ENCODE results near the gene P2RX5. TPM values are rescaled to one million over a fixed set of nuclear protein-coding genes. Genes with fewer than 3 reads are reported as not detected.
A peak's percentile ranks its signal among the peaks of the same experiment; 100 is the strongest.

P2RX5 gene
- total RNA-seq, 4 donors from 2014 or later, result 0.38 to 1.1 (median 0.97) TPM; not detected in 1

- Histone ChIP-seq H3K27ac (peak overlapping the region in 3 of 4 donors; percentile 34 to 85 (median 55)), H3K36me3 (peaks cover 0 to 33% (median 10%) of the 10 kb centered on the region in 3 donors), H3K4me3 (no peak overlapping the region), H3K27me3 (no peaks in the 10 kb centered on the region), H3K9me3 (no peaks in the 10 kb centered on the region), H3K4me1 (peaks cover 23 to 53% (median 27%) of the 10 kb centered on the region in 3 donors)
- 78 to 82% methylated on average over 9 to 20 of the region's 42 CpGs for WGBS, 2 donors
- DNase-seq, result no peak
- intact Hi-C loops (cut with DNase I), result no loop called here
- TF ChIP-seq CTCF (IDR thresholded peaks at IDR 0.05), result no peak
- no peak for TF ChIP-seq POLR2A (IDR thresholded peaks at IDR 0.05)
Observed at GRCh38 chr17:3657874-3658783, 37.8 kb downstream of the P2RX5 start.

GRCh38 chr17:3657588-3657869 lies 38.4 kb downstream of the P2RX5 start:
- peaks cover 23 to 53% (median 27%) of the 10 kb centered on the region in 3 donors for H3K4me1 ChIP-seq
- H3K9me3 ChIP-seq, result no peaks in the 10 kb centered on the region
- 35 to 80% methylated on average over 2 to 7 of the region's 7 CpGs for WGBS, 2 donors
- H3K27ac ChIP-seq, result no peak overlapping the region
- H3K4me3 ChIP-seq, result no peak overlapping the region
- peaks cover 0 to 27% (median 8%) of the 10 kb centered on the region in 3 donors for H3K36me3 ChIP-seq
- H3K27me3 ChIP-seq, result no peaks in the 10 kb centered on the region
- TF ChIP-seq CTCF (IDR thresholded peaks at IDR 0.05) (no peak), POLR2A (IDR thresholded peaks at IDR 0.05) (no peak)
- DNase-seq, result no peak
- intact Hi-C loops (cut with DNase I), result no loop called here

GRCh38 chr17:3656755-3657587 lies 39.0 kb downstream of the P2RX5 start:
- TF ChIP-seq CTCF (IDR thresholded peaks at IDR 0.05) (no peak), POLR2A (IDR thresholded peaks at IDR 0.05) (no peak)
- Histone ChIP-seq H3K9me3 (no peaks in the 10 kb centered on the region), H3K4me1 (peaks cover 23 to 53% (median 27%) of the 10 kb centered on the region in 3 donors), H3K27me3 (no peaks in the 10 kb centered on the region), H3K36me3 (peaks cover 0 to 21% (median 8%) of the 10 kb centered on the region in 3 donors), H3K4me3 (no peak overlapping the region), H3K27ac (no peak overlapping the region)
- no peak for DNase-seq
- intact Hi-C loops (cut with DNase I), result no loop called here
- WGBS, 2 donors, result 74 to 84% methylated on average over 6 to 8 of the region's 16 CpGs

GRCh38 chr17:3656353-3656752 lies 39.6 kb downstream of the P2RX5 start:
- no peaks in the 10 kb centered on the region for H3K27me3 ChIP-seq
- no peak overlapping the region for H3K4me3 ChIP-seq
- H3K27ac ChIP-seq, result no peak overlapping the region
- H3K4me1 ChIP-seq, result peaks cover 23 to 50% (median 27%) of the 10 kb centered on the region in 3 donors
- no peak for TF ChIP-seq POLR2A (IDR thresholded peaks at IDR 0.05)
- TF ChIP-seq CTCF (IDR thresholded peaks at IDR 0.05), result no peak
- H3K36me3 ChIP-seq, result peaks cover 0 to 15% (median 5%) of the 10 kb centered on the region in 3 donors
- no peaks in the 10 kb centered on the region for H3K9me3 ChIP-seq
- DNase-seq, result no peak
- intact Hi-C loops (cut with DNase I), result no loop called here
- WGBS, 2 donors, result 100% methylated on average over 1 of the region's 16 CpGs; no CpG with 5 or more reads in 1 of the 2 donors

GRCh38 chr17:3655766-3656165 lies 40.2 kb downstream of the P2RX5 start:
- DNase-seq, result no peak
- TF ChIP-seq CTCF (IDR thresholded peaks at IDR 0.05) (no peak), POLR2A (IDR thresholded peaks at IDR 0.05) (no peak)
- WGBS, 2 donors, result 64 to 85% methylated on average over 6 of the region's 11 CpGs
- Histone ChIP-seq H3K4me1 (peaks cover 23 to 44% (median 27%) of the 10 kb centered on the region in 3 donors), H3K4me3 (no peak overlapping the region), H3K9me3 (no peaks in the 10 kb centered on the region), H3K27me3 (no peaks in the 10 kb centered on the region), H3K36me3 (peaks cover 0 to 9% (median 0%) of the 10 kb centered on the region in 3 donors), H3K27ac (no peak overlapping the region)
- intact Hi-C loops (cut with DNase I), result no loop called here
